OCI-M2 (cell line): ENCODE results near the gene PAWR.

ENCODE experiments used
- DNase-seq: peaks from one replicate; lab custom pipeline; 2025; ENCODE audit not compliant: unreplicated experiment; lab: John Stamatoyannopoulos, UW

Gene PAWR, protein sequence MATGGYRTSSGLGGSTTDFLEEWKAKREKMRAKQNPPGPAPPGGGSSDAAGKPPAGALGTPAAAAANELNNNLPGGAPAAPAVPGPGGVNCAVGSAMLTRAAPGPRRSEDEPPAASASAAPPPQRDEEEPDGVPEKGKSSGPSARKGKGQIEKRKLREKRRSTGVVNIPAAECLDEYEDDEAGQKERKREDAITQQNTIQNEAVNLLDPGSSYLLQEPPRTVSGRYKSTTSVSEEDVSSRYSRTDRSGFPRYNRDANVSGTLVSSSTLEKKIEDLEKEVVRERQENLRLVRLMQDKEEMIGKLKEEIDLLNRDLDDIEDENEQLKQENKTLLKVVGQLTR

DNA sequence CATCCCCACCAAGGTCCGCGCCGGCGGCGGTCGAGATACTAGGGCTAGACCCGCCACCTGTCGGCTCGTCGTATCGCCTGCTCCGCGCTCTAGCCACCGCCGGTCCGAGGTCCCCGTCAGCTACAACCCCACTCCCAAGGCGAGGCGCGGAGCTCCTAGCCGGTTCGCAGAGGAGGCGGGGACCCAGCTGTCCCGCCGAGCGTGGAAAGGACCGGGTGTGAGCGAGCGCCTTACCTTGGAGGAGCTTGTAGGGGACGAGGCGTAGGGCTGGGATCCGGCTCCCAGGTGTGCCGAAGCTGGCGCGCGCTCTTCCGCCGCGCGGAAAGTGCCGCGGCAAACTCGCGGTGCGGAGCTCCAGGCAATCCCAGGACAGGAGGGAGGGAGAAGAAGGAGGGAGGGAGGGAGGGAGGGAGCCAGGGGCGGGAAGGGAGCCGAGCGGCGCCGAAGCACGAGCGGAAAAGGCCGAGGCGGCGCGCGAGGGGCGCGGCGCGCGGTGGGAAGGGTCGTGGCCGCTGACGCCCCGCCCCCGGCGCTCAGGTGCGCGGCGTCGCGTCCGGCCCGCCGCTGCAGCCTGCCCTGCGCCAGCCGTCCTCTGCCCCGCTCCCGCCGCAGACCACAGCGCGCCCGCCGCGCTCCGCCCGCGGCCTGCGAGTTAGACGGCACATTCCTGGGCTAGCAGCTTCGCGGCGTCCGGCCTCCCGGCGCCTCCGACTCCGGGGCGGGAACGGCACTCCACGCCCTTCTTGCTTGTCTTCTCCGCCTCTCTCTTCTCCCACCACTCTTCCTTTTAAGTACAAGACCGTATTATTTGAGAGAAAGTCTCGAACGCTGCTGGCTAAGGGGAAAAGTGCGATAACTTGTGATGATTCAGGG is at the start of gene PAWR:
PAWR (minus strand) TSS at position 327 of the 873 bp plus-strand sequence. CDS start 720 bp downstream, outside the sequence.
- no peak for DNase-seq

DNA sequence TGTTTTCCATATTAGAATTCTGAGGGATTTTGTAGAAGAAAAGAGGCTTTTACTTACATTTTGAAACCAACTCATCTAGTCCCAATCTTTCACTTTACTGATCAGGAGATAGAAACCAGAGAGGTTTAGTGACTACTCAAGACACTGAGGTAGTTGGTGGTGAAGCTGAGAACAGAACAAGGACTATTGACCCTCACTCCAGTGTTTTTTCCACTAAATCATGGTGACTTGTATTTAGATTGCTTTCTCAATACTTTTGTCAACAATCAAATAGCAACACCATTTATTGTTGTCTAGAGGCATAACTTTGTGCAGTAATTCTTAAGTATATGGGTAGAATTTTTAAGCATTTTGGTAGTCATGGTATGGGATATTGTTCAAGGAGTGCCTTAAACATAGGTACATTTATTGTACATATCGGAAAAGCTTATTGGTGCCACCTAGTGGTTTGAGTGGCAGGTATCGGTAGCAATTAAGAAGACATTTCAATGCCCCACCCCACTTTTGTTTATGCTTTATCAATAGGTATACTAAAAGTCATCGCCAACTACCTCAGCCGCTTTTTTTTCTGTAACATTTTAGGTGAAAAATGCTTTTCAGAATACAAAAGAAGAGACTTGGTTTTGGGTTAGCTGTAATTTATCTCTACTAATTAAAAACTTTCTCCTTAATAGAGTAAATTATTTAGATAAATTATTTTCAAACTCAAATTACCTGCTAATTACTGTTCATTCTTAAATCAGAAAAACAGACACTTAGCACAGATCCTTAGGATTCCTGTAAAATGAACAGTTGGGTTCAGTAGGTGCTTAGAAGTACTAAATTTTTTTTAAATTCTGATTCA is 47.3 kb upstream of the PAWR start:
- peak; percentile 7 for DNase-seq

DNA sequence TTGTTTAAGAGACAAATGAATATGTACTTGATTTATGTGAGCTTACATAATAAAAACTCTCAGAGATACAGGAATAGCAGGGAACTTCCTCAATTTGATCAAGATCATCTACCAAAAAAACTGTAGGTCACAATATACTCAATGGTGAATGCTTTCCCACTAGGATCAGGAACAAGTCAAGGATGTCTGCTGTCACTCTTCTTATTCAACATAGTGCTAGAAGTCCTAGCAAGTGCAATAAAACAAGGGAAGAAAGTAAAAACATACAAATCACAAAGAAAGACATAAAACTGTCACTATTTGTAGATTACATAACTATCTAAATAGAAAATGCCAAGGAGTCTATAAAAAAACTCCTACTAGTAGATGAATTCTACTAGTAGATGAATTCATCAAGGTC is 41.9 kb upstream of the PAWR start:
- no peak for DNase-seq

DNA sequence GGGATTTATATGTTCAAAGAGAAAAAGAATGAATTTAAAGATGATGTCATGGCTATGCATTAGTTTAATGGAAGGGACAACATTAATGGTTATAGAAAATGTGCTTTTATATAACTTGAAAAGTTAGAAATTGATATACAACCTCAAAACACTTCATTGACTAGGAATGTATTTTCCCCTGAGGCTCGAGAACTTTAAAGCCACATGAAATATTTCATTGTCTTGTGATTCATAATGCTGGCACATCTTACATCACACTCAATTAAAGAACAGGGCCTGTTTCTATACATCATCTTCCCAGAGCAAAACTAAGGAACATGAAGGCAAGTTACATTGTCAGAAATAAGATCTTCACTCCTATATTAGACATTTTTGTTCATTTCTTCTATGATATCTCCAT is 35.2 kb upstream of the PAWR start:
- no peak for DNase-seq

DNA sequence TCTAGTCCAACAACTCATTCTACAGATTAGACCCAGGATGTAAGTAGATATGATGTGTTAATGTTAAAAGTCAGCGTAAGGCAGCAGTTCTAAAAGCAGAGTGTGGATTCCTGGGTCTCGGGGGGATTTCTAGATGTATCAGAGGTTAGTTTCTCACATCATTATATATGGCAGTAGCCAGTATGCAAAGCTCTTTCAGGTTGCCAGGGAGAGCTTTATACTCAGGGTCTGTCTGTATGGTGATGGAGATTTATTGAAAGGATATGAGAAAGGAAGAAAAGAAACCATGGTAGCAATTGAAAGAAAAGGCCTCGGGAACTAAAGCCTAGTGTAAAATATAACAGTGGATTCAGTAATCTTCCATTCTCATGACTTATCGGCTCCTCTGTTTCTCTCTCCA is 26.2 kb upstream of the PAWR start:
- no peak for DNase-seq

DNA sequence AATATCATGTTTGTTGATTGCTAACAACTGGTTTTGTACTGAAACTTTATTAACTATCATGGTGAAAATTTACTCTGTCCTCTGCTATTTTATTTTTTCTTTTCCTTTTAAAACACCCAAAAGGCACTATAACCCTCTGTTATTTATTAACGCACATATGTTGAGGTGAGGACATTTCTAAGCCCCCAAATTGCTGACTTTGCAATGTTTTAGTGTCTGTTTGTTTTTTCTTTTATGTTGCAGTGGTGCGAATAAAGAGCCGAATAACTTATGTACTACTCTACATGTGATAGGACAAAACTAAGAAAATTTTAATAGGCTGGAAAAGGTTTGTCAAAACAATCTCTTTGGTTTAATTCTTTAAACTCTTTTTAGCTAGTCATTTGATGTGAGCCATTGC is 24.5 kb upstream of the PAWR start:
- DNase-seq = no peak

DNA sequence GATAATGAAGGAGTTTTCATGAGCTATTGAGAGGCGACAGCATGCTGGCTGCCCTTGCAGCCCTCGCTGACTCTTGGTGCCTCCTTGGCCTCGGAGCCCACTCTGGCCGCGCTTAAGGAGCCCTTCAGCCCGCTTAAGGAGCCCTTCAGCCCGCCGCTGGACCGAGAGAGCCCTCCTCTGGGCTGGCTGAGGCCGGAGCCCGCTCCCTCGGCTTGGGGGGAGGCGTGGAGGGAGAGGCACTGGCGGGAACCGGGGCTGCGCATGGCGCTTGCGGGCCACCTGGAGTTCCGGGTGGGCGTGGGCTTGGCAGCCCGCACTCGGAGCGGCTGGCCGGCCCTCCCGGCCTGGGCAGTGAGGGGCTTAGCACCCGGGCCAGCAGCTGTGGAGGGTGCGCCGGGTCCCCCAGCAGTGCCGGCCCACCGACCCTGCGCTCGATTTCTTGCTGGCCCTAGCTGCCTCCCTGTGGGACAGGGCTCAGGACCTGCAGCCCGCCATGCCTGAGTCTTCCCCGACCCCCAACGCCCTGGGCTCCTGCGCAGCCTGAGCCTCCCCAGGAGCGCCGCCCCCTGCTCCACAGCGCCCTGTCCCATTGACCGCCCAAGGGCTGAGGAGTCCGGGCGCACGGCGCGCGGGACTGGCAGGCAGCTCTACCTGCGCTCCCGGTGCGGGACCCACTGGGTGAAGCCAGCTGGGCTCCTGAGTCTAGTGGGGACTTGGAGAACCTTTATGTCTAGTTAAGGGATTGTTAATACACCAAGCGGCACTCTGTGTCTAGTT is 20.1 kb upstream of the PAWR start:
- DNase-seq = no peak

DNA sequence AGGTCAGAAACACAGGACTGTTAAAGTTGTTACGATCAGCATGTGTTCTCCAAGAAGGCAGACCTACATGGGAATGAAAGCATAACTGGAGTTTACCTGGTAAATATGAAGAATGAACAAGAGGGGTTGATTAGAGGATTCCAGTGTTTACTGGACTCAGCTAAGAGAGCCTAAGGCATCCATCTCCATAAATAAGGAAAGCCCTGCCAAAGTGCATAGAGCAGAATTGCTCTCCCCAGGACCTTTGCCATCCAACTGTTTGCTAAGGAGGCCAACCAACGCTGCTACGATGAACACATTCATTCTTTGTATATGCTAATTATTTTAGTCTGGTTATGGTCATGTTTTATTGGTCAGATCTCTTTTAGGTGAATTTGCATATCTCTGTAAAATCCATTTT is 17.1 kb upstream of the PAWR start:
- no peak for DNase-seq

DNA sequence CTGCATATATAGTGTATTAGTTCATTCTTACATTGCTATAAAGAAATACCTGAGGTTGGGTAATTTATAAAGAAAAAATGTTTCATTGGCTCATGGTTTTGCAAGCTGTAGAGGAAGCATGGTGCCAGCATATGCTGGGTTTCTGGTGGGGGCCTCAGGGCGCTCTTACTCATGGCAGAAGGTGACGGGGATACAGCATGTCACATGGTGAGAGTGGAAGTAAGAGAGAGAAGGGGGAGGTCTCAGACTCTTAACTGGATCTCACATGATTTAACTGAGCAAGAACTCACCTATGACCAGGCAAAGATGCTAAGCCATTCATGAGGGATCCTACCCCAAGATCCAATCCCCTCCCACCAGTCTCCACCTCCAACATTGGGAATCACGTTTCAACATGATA is 15.9 kb upstream of the PAWR start:
- DNase-seq = no peak

DNA sequence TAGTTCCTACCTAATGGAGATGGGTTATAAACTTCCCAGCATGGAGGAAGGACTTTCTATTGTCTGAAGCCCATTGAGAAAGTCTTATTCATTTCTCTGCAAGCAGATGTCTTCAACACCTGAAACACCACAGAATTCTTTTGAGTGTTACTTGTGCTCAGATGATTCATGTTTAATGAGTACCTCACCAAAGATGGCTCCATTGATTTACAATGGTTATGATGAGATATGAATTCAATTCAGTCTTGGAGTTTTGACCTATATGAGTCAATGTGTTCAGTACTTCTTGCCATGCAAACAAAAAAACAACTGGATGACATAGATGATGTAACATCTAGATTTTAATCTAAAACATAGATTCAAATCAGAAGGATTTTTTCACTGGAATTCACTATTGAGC is 15.4 kb upstream of the PAWR start:
- no peak for DNase-seq

DNA sequence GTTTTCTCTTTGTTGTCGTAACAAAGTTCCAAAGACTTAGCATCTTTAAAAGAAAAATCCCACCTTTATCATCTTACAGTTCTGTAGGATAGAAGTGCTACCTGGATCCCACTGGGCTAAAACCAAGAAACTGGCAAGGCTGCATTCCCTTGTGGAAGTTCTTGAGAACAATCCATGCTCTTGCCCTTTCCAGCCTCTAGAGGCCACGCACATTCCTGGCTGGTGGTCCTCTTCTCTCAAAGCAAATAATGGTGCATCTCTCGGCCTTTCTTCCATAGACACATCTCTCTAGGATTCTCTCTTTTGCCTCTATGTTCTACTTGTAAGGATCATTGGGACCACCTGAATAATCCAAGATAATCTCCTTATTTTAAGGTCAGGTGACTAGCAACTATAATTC is 8.2 kb upstream of the PAWR start:
- DNase-seq = no peak

DNA sequence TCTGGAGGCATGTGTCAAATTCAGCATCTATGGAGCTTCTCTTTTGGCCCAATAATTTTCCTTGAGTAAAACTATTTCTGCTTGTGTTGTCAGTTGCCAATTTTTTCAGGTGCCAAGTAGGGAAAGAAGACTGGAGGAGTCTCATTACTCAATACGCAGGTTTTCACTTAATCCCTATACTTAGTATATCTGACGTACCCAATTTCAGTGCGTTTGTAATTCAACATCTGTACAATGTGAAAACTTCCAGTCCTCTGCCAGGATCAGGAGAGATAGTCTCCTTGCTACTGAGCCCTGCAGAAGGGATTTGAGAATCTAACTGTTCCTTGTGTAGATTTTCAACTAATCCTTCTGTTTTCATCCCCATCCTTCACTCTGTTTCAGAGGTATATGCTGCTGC is 5.7 kb upstream of the PAWR start:
- no peak for DNase-seq

DNA sequence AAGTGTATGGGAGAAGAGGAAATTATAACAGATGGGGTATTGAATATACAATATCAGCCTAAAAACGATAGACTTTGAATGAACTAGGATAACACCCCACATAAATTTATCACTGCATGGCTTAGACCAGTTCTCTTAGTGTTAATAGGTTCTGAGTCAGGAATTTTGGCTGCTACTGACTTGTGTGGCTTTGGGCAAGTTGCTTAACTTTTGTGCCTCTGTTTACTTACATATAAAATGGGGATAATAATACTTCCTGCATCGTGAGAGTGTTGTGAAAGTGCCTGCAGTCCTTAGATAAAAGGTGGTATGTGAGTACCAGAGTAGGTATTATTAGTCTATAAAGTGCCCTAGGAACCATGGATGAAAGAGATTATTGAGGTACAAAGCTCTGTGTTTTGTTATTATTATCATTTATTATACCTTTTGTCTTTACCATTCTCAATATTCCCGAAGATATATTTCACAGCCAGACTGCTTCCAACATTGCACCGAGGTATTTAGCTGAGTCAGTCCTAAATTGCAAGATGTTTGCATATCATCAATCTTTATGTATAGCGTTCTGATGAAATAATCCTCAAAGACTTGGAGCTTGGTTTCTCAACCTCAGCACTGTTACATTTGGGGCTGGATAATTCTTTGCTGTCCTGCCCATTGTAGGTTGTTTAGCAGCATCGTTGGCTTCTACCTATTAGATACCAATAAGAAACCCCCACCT is 2.3 kb upstream of the PAWR start:
- DNase-seq = no peak

DNA sequence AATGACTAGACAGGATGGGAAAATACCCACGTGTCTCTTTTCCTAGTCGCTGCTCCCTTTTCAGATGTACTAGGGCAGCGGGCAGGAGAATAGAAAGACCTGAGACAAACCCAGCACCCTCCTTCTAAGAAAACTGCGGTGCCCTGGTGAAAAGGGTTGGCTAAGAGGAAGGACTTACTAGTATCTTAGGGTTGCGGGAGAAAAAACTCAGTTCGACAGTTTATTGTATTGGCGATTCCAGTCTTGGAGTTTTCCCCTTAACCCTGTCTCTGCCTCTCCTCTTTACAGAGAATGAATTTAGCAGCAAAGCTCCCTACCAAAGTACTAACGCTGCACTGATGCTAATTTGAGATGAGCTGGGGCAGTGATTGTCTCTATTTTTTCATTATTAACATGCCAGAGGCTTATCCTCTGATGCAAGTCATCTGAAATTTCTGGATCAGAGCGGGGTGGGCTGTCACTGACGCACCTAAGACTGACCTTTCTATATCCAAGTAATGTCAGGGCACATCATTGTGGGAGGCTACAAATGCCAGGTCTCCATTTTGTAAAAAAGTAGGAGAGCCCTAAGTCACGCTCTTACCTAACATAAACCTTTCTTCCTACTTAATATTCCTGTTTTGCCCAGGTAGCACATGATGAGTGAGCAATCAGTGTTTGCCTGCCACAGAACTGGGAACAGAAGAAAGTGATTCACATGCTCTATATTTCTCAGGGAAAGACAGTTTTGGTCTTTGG is 916 bp upstream of the PAWR start:
- no peak for DNase-seq

DNA sequence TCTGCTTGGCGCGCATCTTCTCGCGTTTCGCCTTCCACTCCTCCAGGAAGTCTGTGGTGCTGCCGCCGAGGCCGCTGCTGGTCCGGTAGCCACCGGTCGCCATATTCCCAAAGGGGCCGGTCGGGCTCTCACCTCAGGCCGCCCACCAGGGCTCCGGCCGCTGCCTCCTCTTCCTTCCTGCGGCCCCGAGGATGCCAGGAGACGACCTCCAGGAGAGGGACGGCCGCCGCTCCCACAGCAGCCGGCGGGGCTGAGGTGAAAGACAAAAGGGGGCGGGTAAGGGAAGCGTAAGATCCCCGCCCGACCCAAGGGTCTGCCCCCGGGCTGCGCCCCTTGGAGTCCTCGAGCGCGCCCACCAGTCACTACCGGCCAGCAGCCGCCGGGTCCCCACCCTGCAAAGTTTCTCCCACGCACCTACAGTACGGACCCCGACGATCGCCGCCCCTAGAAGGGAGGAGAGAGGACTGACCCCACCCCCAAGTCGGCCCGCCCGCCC is 574 bp downstream of the PAWR start:
- DNase-seq = no peak

DNA sequence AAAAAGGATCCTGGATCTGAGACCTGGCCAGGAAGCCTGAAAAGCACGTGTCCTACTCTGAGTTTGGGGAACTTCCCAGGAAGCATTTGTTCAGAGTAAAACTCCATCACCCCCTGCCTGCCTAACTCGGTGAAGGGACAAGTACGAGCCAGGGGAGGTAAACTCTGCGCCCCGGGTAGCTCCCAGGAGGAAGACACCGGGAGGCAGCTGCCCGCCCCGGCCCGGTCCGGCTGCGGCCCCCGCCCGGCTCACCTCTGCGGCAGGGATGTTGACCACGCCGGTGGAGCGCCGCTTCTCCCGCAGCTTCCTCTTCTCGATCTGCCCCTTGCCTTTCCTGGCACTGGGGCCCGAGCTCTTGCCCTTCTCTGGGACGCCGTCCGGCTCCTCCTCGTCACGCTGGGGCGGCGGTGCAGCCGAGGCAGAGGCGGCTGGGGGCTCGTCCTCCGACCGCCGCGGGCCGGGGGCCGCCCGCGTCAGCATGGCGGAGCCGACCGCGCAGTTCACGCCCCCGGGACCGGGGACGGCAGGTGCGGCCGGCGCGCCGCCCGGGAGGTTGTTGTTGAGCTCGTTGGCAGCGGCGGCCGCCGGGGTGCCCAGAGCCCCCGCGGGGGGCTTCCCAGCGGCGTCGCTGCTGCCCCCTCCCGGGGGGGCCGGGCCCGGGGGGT is 1.2 kb downstream of the PAWR start:
- no peak for DNase-seq

DNA sequence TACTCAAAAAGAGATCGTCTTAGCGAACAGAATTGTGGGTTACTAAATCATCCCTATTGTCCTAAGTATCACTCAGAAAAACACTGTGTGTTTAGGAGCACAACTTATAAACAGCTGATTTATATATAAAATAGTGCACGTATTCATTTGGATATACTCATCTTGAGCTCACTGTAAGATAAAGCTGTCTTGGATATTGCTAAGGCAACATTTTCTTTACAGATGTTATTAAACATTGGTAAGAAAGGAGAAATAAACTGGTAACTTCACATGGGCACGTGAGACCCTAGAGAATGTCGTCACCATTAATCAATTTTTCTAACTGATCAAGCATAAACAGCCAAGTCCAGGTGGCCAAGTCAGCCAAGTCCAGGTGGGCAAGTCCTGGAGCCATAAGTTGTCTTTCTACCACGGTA is 1.7 kb downstream of the PAWR start:
- DNase-seq = no peak

DNA sequence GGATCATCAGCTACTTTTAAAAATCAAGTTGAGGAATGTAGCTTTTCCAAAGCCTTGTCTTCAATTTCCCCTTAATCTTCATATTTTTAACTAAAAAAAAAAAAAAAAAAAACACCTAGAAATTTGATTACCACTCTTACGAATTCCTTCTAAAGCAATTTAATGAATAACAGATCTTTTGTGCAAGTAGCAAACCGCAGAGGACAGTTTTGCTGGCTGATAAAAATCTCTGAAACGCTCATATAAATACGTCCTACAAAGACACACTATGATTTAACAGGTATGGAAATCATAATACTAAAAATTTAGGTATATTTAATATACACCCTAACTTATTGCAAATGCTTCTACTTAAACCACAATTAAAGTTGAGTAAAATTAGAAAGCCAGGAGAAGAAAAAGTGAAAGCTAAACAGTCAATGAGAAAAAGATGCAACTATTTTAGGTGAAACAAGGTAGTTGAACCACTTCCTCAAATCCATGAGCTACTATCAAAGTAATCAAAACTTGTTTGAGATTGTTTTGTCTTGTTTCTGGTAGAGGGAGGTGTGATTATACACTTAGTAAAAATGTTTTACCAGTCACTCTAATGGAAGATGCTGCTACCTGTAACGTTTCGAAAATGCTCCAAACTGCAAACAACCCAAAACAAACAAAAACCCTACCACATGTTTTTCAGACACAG is 2.2 kb downstream of the PAWR start:
- no peak for DNase-seq
